Heart right ventricle (tissue), 16 donors: ENCODE measurements around the gene ERRFI1. TPM values are rescaled to one million over a fixed set of nuclear protein-coding genes. Genes with fewer than 3 reads are reported as not detected.
"Not testable (repeated sequence)": the region's sequence is repeated elsewhere in the genome, so short reads cannot be mapped to it uniquely, and the experiment has no call there.

ENCODE experiments used
- ATAC-seq, 8 donors: fragments of 200-7000 bp; cut with Tn5 transposase; one replicate each; pipeline ENCODE4 v1.9.1; 2020; ENCODE audit warnings: mild to moderate bottlenecking in 8 of 8, moderate library complexity in 8 of 8, moderate number of reproducible peaks in 1 of 8
- DNase-seq, 2 donors: peaks; one replicate each; pipeline ENCODE4 v3.0.0-alpha.2; 2020
- H3K27ac ChIP-seq, 10 donors: fragments of 200-600 bp; sonication (generic) in 2 of 10; one replicate each; pipeline versions ENCODE4 v1.5.0 to v1.8.0; 2020 to 2022; ENCODE audit warnings: mild to moderate bottlenecking in 3 of 10
- H3K27me3 ChIP-seq, 7 donors: fragments of 200-600 bp; one replicate each; pipeline ENCODE4 v1.8.0; 2021 to 2022; ENCODE audit warnings: mild to moderate bottlenecking in 2 of 7
- H3K36me3 ChIP-seq, 9 donors: fragments of 200-600 bp; sonication (generic) in 1 of 9; one replicate each; pipeline versions ENCODE4 v1.5.0 to v1.8.0; 2020 to 2022; ENCODE audit warnings: mild to moderate bottlenecking in 2 of 9
- H3K4me1 ChIP-seq, 9 donors: fragments of 200-600 bp; sonication (generic) in 1 of 9; one replicate each; pipeline versions ENCODE4 v1.5.0 to v1.8.0; 2020 to 2022; ENCODE audit warnings: mild to moderate bottlenecking in 4 of 9
- H3K4me3 ChIP-seq, 10 donors: fragments of 200-600 bp; sonication (generic) in 2 of 10; one replicate each; pipeline versions ENCODE4 v1.5.0 to v1.8.0; 2020 to 2022; ENCODE audit warnings: mild to moderate bottlenecking in 7 of 10, moderate library complexity in 2 of 10
- H3K9me3 ChIP-seq, 11 donors: fragments of 200-600 bp in 10 of 11; sonication (generic) in 2 of 11; one replicate each; pipeline versions ENCODE4 v1.5.0 to v1.8.0; 2013 to 2022; ENCODE audit warnings: mild to moderate bottlenecking in 2 of 11, control low read depth in 1 of 11, moderate library complexity in 1 of 11
- CTCF ChIP-seq, 9 donors: fragments of 200-600 bp; sonication (generic) in 2 of 9; IDR thresholded peaks; one replicate each; pipeline versions ENCODE4 v1.5.0 to v1.8.0; 2021 to 2022; ENCODE audit warnings: antibody characterized with exemption in 9 of 9, mild to moderate bottlenecking in 5 of 9, moderate library complexity in 1 of 9
- WGBS, 2 donors: extraction: QIAGEN DNeasy Blood & Tissue Kit; methylation state at CpG; one replicate each; pipeline ENCODE4 v1.1.7; 2013; ENCODE audit warnings: inconsistent platforms in 1 of 2; 5-methylcytosine and 5-hydroxymethylcytosine counted together
- intact Hi-C, 10 donors: fragments of 100-400 bp; cut with DNase I; formaldehyde crosslinking; loops; one replicate each; pipeline versions ENCODE4 v1.11.1 to v1.14.2; 2022
- polyA plus RNA-seq, 2 donors: library from polyadenylated mRNA; stranded (reverse); fragments of 200-250 nt; gene quantifications; one replicate each; pipeline ENCODE4 v1.2.3, GENCODE V29; 2013
- total RNA-seq, 10 donors: library from RNA; stranded (reverse); fragmentation: NEBNext Ultra II Directional in 3 of 10; extraction: Animal tissue kit (Norgen Biotek cat#: 25700) in 3 of 10; gene quantifications; one replicate each; pipeline versions ENCODE4 v1.2.1 to v1.2.4, GENCODE V29; 2021 to 2023
- donor health status: Arrhythmogenic right ventricular cardiomyopathy.
- donor health status: ischemic (EF 13 %, LVEDD 7.1; RV severe dilation, severe dysfunction).
- donor health status: healthy with polysubstance abuse.
- donor health status: DM: no; HTN: yes; CAD: no.
- donor health status: DM: no; HTN: no; CAD: no.
- donor health status: ischemic (EF 25% LVEDD 6.9; RV normal size, moderate dysfunction).
- donor health status: ischemic (EF 25% LVEDD 5.7; RV mildly dilated, moderate dysfunction).
- donor health status: healthy.
- donor health status: DM: yes; HTN: yes; CAD: no.
- donor health status: Ischemic cardiomyopathy.
- donor health status: ischemic (EF 35%, LVEDD 5.7; RV mildly dilated, moderate dysfunction).
- donor health status: nonischemic (EF 11% LVEDD 7.7; RV severe dilation, severe dysfunction).
- donor health status: DM: yes; HTN: yes; CAD: no.
- donor health status: PGD.
- donor health status: ischemic (EF 29% LVEDD 5.4; RV normal size, mild dysfunction).
- donor health status: nonischemic (EF 23%, LVEDD 6.1; RV moderate dilation, normal function).

Gene ERRFI1
- total and polyA plus RNA-seq, 12 donors, result 5.8 to 17.5 (median 10.0) TPM

- WGBS, 2 donors, result 47 to 63% methylated on average over 1 of the region's 1 CpG
- Histone ChIP-seq H3K4me3 (no peak overlapping the region), H3K36me3 (peaks cover 0 to 95% (median 61%) of the 10 kb centered on the region in 9 donors), H3K9me3 (no peaks in the 10 kb centered on the region), H3K4me1 (peaks cover 3 to 46% (median 38%) of the 10 kb centered on the region in 9 donors), H3K27me3 (no peaks in the 10 kb centered on the region), H3K27ac (no peak overlapping the region)
- DNase-seq (no peak), ATAC-seq (no peak)
- intact Hi-C loops, result no loop called here
- TF ChIP-seq CTCF (IDR thresholded peaks at IDR 0.05), result no peak
These were observed 58.9 kb downstream of the ERRFI1 start for GRCh38 chr1:7967196-7967595.

- no peak for TF ChIP-seq CTCF (IDR thresholded peaks at IDR 0.05)
- H3K9me3 ChIP-seq, result no peaks in the 10 kb centered on the region
- 83 to 95% methylated on average over 3 of the region's 3 CpGs for WGBS, 2 donors
- intact Hi-C loops, result no loop called here
- H3K4me3 ChIP-seq, result no peak overlapping the region
- no peak overlapping the region for H3K27ac ChIP-seq
- ATAC-seq (no peak), DNase-seq (no peak)
- H3K27me3 ChIP-seq, result no peaks in the 10 kb centered on the region
- H3K36me3 ChIP-seq, result peaks cover 0 to 68% (median 47%) of the 10 kb centered on the region in 9 donors
- H3K4me1 ChIP-seq, result peaks cover 3 to 61% (median 46%) of the 10 kb centered on the region in 9 donors
These were observed 61.6 kb downstream of the ERRFI1 start for GRCh38 chr1:7964476-7964875.

GRCh38 chr1:7963841-7964240 is 62.3 kb downstream of the ERRFI1 start:
- 76 to 81% methylated on average over 7 of the region's 7 CpGs for WGBS, 2 donors
- H3K27ac ChIP-seq, H3K27me3 ChIP-seq, intact Hi-C loops, H3K4me3 ChIP-seq, ATAC-seq, DNase-seq, H3K9me3 ChIP-seq: not testable (repeated sequence)
- peaks cover 0 to 61% (median 42%) of the 10 kb centered on the region in 9 donors for H3K36me3 ChIP-seq
- H3K4me1 ChIP-seq, result peaks cover 3 to 61% (median 46%) of the 10 kb centered on the region in 9 donors

- H3K27ac ChIP-seq, H3K4me3 ChIP-seq, H3K27me3 ChIP-seq, H3K9me3 ChIP-seq, intact Hi-C loops, ATAC-seq, DNase-seq: not testable (repeated sequence)
- 96 to 97% methylated on average over 12 of the region's 12 CpGs for WGBS, 2 donors
- Histone ChIP-seq H3K4me1 (peaks cover 3 to 61% (median 46%) of the 10 kb centered on the region in 9 donors), H3K36me3 (peaks cover 0 to 56% (median 39%) of the 10 kb centered on the region in 9 donors)
These were observed 62.8 kb downstream of the ERRFI1 start for GRCh38 chr1:7963378-7963730.

GRCh38 chr1:7962636-7963377 is 63.3 kb downstream of the ERRFI1 start:
- peak overlapping the region in 9 of 10 donors; percentile 59 to 92 (median 77) for H3K4me3 ChIP-seq
- 86 to 89% methylated on average over 11 of the region's 11 CpGs for WGBS, 2 donors
- intact Hi-C loops, result no loop called here
- H3K9me3 ChIP-seq, result no peaks in the 10 kb centered on the region
- H3K4me1 ChIP-seq, result peaks cover 3 to 61% (median 44%) of the 10 kb centered on the region in 9 donors
- H3K27ac ChIP-seq, result peak overlapping the region in 6 of 10 donors; percentile 91 to 98 (median 93)
- peaks cover 0 to 51% (median 37%) of the 10 kb centered on the region in 9 donors for H3K36me3 ChIP-seq
- no peaks in the 10 kb centered on the region for H3K27me3 ChIP-seq
- no peak for DNase-seq
- no peak for ATAC-seq
- TF ChIP-seq CTCF (IDR thresholded peaks at IDR 0.05), result no peak
